ENCODE results near the gene JMJD7.

JMJD7 gene

GRCh38 chr15:41839781-41840491 lies 12.0 kb downstream of the JMJD7 start:
- ATAC-seq, result no peak
- TF ChIP-seq CSDC2 (CRISPR knock-in tag; IDR thresholded peaks at IDR 0.05) (no peak), TSHZ2 (CRISPR knock-in tag; IDR thresholded peaks at IDR 0.05) (no peak), TOX (CRISPR knock-in tag; IDR thresholded peaks at IDR 0.05; ENCODE audit: borderline replicate concordance) (no peak), ESRRG (CRISPR knock-in tag; IDR thresholded peaks at IDR 0.05) (no peak), CREB5 (CRISPR knock-in tag; IDR thresholded peaks at IDR 0.05; ENCODE audit: low read depth) (no peak), CSRNP3 (CRISPR knock-in tag; IDR thresholded peaks at IDR 0.05) (no peak), TCF4 (CRISPR knock-in tag; IDR thresholded peaks at IDR 0.05; ENCODE audit: borderline replicate concordance) (no peak), ISL1 (CRISPR knock-in tag; IDR thresholded peaks at IDR 0.05) (no peak), ZNF8 (CRISPR knock-in tag; IDR thresholded peaks at IDR 0.05) (no peak), ZFP30 (CRISPR knock-in tag; IDR thresholded peaks at IDR 0.05) (no peak), BACH2 (CRISPR knock-in tag; IDR thresholded peaks at IDR 0.05; ENCODE audit: borderline replicate concordance) (no peak), ZFP3 (CRISPR knock-in tag; IDR thresholded peaks at IDR 0.05) (no peak), OSR1 (CRISPR knock-in tag; IDR thresholded peaks at IDR 0.05) (no peak), PPARA (CRISPR knock-in tag; IDR thresholded peaks at IDR 0.05; ENCODE audit: borderline replicate concordance) (no peak), ARNTL (CRISPR knock-in tag; IDR thresholded peaks at IDR 0.05; ENCODE audit: borderline replicate concordance, low read depth) (no peak), RARB (CRISPR knock-in tag; IDR thresholded peaks at IDR 0.05) (no peak)

- TF ChIP-seq ZFP30 (CRISPR knock-in tag; IDR thresholded peaks at IDR 0.05), result no peak
- no peak for TF ChIP-seq ZNF565 (CRISPR knock-in tag; conservative IDR thresholded peaks at IDR 0.05; ENCODE audit: low read depth)
Measured at GRCh38 chr15:41840673-41841072, 12.8 kb downstream of the JMJD7 start.

GRCh38 chr15:41841131-41841530 lies 13.2 kb downstream of the JMJD7 start:
- TF ChIP-seq SNAI2 (CRISPR knock-in tag; IDR thresholded peaks at IDR 0.05) (no peak), OSR1 (CRISPR knock-in tag; IDR thresholded peaks at IDR 0.05) (no peak), ISL1 (CRISPR knock-in tag; IDR thresholded peaks at IDR 0.05) (no peak), ZFP30 (CRISPR knock-in tag; IDR thresholded peaks at IDR 0.05) (no peak), ZNF70 (CRISPR knock-in tag; IDR thresholded peaks at IDR 0.05) (no peak), CSRNP3 (CRISPR knock-in tag; IDR thresholded peaks at IDR 0.05) (no peak), RARB (CRISPR knock-in tag; IDR thresholded peaks at IDR 0.05) (no peak), TCF4 (CRISPR knock-in tag; IDR thresholded peaks at IDR 0.05; ENCODE audit: borderline replicate concordance) (no peak), ARNTL (CRISPR knock-in tag; IDR thresholded peaks at IDR 0.05; ENCODE audit: borderline replicate concordance, low read depth) (no peak), ZNF565 (CRISPR knock-in tag; conservative IDR thresholded peaks at IDR 0.05; ENCODE audit: low read depth) (no peak), ZFP3 (CRISPR knock-in tag; IDR thresholded peaks at IDR 0.05) (no peak), TSHZ2 (CRISPR knock-in tag; IDR thresholded peaks at IDR 0.05) (no peak)
- ATAC-seq, result no peak

More at GRCh38 chr15:41840673-41841072, 12.8 kb downstream of the JMJD7 start:
- ATAC-seq, result no peak
